HepG2 (cell line): ENCODE results near the gene C12orf43. TPM values are rescaled to one million over a fixed set of nuclear protein-coding genes. Genes with fewer than 3 reads are reported as not detected.

Source experiments
- BRCA1 ChIP-seq: sonication (generic); formaldehyde crosslinking; IDR thresholded peaks from 2 replicates; pipeline ENCODE4 v1.4.0; 2020; ENCODE audit warnings: missing genetic modification reagents
- GPN1 ChIP-seq: sonication (generic); formaldehyde crosslinking; IDR thresholded peaks from 2 replicates; pipeline ENCODE4 v1.5.1; 2020; ENCODE audit warnings: missing genetic modification reagents, borderline replicate concordance
- MAF1 ChIP-seq: sonication (generic); formaldehyde crosslinking; IDR thresholded peaks from 2 replicates; pipeline ENCODE4 v1.5.0; 2020; ENCODE audit warnings: missing genetic modification reagents, borderline replicate concordance
- MBNL3 ChIP-seq: fragments of 250-450 bp; sonication (Bioruptor Pico); conservative IDR thresholded peaks from 2 replicates; pipeline ENCODE4 v1.8.0; 2022; ENCODE audit warnings: mild to moderate bottlenecking, inconsistent platforms
- NR3C1 ChIP-seq: sonication (generic); formaldehyde crosslinking; IDR thresholded peaks from 2 replicates; pipeline ENCODE4 v1.4.0; 2020; ENCODE audit warnings: missing genetic modification reagents
- NRL ChIP-seq: sonication (generic); formaldehyde crosslinking; IDR thresholded peaks from 2 replicates; pipeline ENCODE4 v1.5.0; 2020; ENCODE audit warnings: missing genetic modification reagents, mild to moderate bottlenecking, moderate library complexity, borderline replicate concordance
- POGZ ChIP-seq: sonication (generic); formaldehyde crosslinking; IDR thresholded peaks from 2 replicates; pipeline ENCODE4 v1.4.0; 2020; ENCODE audit warnings: mild to moderate bottlenecking, missing genetic modification reagents
- SRSF1 ChIP-seq: fragments of 200-400 bp; formaldehyde crosslinking; optimal IDR thresholded peaks from 2 replicates; pipeline ENCODE3; 2017; ENCODE audit warnings: mild to moderate bottlenecking, low read depth, low read length, moderate library complexity
- ZNF101 ChIP-seq: sonication (generic); formaldehyde crosslinking; IDR thresholded peaks from 2 replicates; pipeline ENCODE4 v1.4.0; 2020; ENCODE audit warnings: mild to moderate bottlenecking, low read depth, missing genetic modification reagents, borderline replicate concordance
- ZNF546 ChIP-seq: sonication (generic); formaldehyde crosslinking; conservative IDR thresholded peaks from 2 replicates; pipeline ENCODE4 v1.8.1; 2023; ENCODE audit warnings: mild to moderate bottlenecking, missing genetic modification reagents
- ZNF572 ChIP-seq: sonication (generic); formaldehyde crosslinking; IDR thresholded peaks from 2 replicates; pipeline ENCODE4 v1.5.1; 2020; ENCODE audit warnings: mild to moderate bottlenecking, missing genetic modification reagents
- ZNF616 ChIP-seq: sonication (generic); formaldehyde crosslinking; IDR thresholded peaks from 2 replicates; pipeline ENCODE4 v1.5.0; 2020; ENCODE audit warnings: low read depth, mild to moderate bottlenecking, missing genetic modification reagents
- ZNF713 ChIP-seq: sonication (generic); formaldehyde crosslinking; IDR thresholded peaks from 2 replicates; pipeline ENCODE4 v1.4.0; 2020; ENCODE audit warnings: mild to moderate bottlenecking, missing genetic modification reagents
- ZNF781 ChIP-seq: sonication (generic); formaldehyde crosslinking; IDR thresholded peaks from 2 replicates; pipeline ENCODE4 v1.5.1; 2020; ENCODE audit warnings: borderline replicate concordance, mild to moderate bottlenecking, missing genetic modification reagents; ENCODE audit errors: not compliant biosample characterization
- ZNF816 ChIP-seq: sonication (generic); formaldehyde crosslinking; IDR thresholded peaks from 2 replicates; pipeline ENCODE4 v1.8.0; 2022; ENCODE audit warnings: missing genetic modification reagents, mild to moderate bottlenecking, borderline replicate concordance
- polyA plus RNA-seq, 8 experiments: library from polyadenylated mRNA; depleted of rRNA in 3 of 8; stranded (reverse) in 7 of 8; unstranded in 1 of 8; fragments of >200 nt; fragmentation: Illumina TruSeq in 4 of 8; extraction: Trizol in 4 of 8; gene quantifications; 2 replicates each; pipeline versions ENCODE4 v1.2.1 to v1.2.3, GENCODE V29; 2011 to 2016; ENCODE audit warnings: low read depth in 4 of 8, missing spikeins in 1 of 8, mixed read lengths in 1 of 8; ENCODE audit not compliant: insufficient read depth in 1 of 8
- total RNA-seq, 5 experiments: library from RNA; depleted of rRNA; stranded (reverse); fragments of >200 nt; fragmentation: Illumina TruSeq; extraction: Trizol; gene quantifications; 2 replicates each; pipeline ENCODE4 v1.2.3, GENCODE V29; 2016; ENCODE audit warnings: low read depth in 1 of 5
- TF ChIP-seq, protein P1 (sequence below): sonication (generic); formaldehyde crosslinking; IDR thresholded peaks from 2 replicates; pipeline ENCODE4 v1.4.0; 2020; ENCODE audit warnings: missing genetic modification reagents
- TF ChIP-seq, protein P2 (sequence below): sonication (generic); formaldehyde crosslinking; IDR thresholded peaks from 2 replicates; pipeline ENCODE4 v1.8.0; 2022; ENCODE audit warnings: missing genetic modification reagents, mild to moderate bottlenecking, borderline replicate concordance
- TF ChIP-seq, protein P3 (sequence below): IDR thresholded peaks from 2 replicates; pipeline ENCODE4 v1.6.1; 2018; ENCODE audit warnings: missing genetic modification reagents, mild to moderate bottlenecking, missing compliant biosample characterization
- TF ChIP-seq, protein P4 (sequence below): sonication (generic); formaldehyde crosslinking; IDR thresholded peaks from 2 replicates; pipeline ENCODE4 v1.4.0; 2020; ENCODE audit warnings: missing genetic modification reagents
- TF ChIP-seq, protein P5 (sequence below): sonication (generic); formaldehyde crosslinking; conservative IDR thresholded peaks from 2 replicates; pipeline ENCODE4 v1.4.0; 2020; ENCODE audit warnings: missing genetic modification reagents

The C12orf43 gene
- total and polyA plus RNA-seq, 2 of the 13 experiments (the other 11 are each of a cell fraction or from before 2014, with no cell fraction given) = 7.9 to 11.1 TPM

DNA sequence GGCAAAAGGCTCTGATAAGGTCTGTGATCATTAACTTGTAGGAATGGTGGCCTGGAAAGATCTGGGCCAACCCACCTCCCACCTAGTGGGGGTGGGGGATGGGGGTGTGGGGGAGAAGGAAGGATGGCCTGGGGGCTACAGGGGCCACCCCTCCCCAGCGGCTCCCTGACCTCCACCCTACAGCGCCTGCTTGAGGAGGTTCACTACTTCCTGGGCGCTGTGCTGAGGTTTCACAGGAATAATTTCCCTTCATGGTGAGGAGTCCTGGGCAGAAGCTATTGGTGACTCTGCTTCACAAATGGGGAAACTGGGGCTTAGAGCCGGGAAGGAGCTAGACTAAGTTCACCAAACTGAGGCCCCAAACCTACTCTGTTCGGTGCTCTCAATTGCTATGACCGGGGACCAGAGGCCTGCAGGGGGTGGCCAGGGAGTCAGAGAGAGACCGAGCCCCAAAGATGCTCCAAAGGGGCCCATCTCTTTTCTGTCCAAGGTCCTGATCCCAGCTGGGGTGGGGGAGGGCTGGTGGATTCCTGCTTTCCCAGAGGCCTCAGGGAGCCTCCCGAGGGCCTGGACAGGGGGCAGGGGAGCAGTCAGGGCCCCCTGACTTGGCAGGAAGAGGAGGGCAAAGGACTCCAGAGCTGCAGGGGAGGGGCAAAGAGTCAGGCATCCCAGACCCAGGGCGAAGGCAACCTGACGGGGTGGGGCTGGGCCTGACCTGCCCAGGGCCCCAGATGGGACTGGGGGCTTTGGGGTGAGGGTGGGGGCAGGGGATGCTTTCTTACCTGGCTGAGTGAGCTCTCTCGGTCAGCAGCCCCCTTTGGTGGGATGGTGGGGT lies 36.2 kb downstream of the C12orf43 start (continued):
- TF ChIP-seq ZNF616 (CRISPR knock-in tag) (0 out of 2 replicates have a peak, but pooled peaks have one; percentile 51), MAF1 (CRISPR knock-in tag) (no peak), ZNF101 (CRISPR knock-in tag) (0 out of 2 replicates have a peak, but pooled peaks have one; percentile 78), NRL (CRISPR knock-in tag) (no peak), NR3C1 (CRISPR knock-in tag) (no peak), ZNF546 (peak; percentile 61), BRCA1 (CRISPR knock-in tag) (0 out of 2 replicates have a peak, but pooled peaks have one; percentile 44), MBNL3 (no peak), POGZ (CRISPR knock-in tag) (peak; percentile 32; the same call in 1 of the 2 replicates), ZNF713 (CRISPR knock-in tag) (0 out of 2 replicates have a peak, but pooled peaks have one; percentile 68), GPN1 (CRISPR knock-in tag) (no peak), ZNF572 (CRISPR knock-in tag) (0 out of 2 replicates have a peak, but pooled peaks have one; percentile 63), ZNF781 (CRISPR knock-in tag) (no peak), SRSF1 (peak; percentile 68), ZNF816 (CRISPR knock-in tag) (peak; percentile 80; the same call in 1 of the 2 replicates)
- TF ChIP-seq, protein P1, sequence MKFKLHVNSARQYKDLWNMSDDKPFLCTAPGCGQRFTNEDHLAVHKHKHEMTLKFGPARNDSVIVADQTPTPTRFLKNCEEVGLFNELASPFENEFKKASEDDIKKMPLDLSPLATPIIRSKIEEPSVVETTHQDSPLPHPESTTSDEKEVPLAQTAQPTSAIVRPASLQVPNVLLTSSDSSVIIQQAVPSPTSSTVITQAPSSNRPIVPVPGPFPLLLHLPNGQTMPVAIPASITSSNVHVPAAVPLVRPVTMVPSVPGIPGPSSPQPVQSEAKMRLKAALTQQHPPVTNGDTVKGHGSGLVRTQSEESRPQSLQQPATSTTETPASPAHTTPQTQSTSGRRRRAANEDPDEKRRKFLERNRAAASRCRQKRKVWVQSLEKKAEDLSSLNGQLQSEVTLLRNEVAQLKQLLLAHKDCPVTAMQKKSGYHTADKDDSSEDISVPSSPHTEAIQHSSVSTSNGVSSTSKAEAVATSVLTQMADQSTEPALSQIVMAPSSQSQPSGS (CRISPR knock-in tag) = 0 out of 2 replicates have a peak, but pooled peaks have one; percentile 34
- TF ChIP-seq, protein P2, sequence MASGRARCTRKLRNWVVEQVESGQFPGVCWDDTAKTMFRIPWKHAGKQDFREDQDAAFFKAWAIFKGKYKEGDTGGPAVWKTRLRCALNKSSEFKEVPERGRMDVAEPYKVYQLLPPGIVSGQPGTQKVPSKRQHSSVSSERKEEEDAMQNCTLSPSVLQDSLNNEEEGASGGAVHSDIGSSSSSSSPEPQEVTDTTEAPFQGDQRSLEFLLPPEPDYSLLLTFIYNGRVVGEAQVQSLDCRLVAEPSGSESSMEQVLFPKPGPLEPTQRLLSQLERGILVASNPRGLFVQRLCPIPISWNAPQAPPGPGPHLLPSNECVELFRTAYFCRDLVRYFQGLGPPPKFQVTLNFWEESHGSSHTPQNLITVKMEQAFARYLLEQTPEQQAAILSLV (CRISPR knock-in tag) = peak; percentile 84
- TF ChIP-seq, protein P3, sequence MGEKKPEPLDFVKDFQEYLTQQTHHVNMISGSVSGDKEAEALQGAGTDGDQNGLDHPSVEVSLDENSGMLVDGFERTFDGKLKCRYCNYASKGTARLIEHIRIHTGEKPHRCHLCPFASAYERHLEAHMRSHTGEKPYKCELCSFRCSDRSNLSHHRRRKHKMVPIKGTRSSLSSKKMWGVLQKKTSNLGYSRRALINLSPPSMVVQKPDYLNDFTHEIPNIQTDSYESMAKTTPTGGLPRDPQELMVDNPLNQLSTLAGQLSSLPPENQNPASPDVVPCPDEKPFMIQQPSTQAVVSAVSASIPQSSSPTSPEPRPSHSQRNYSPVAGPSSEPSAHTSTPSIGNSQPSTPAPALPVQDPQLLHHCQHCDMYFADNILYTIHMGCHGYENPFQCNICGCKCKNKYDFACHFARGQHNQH (CRISPR knock-in tag) = peak; percentile 20; the same call in 1 of the 2 replicates
- TF ChIP-seq, protein P4, sequence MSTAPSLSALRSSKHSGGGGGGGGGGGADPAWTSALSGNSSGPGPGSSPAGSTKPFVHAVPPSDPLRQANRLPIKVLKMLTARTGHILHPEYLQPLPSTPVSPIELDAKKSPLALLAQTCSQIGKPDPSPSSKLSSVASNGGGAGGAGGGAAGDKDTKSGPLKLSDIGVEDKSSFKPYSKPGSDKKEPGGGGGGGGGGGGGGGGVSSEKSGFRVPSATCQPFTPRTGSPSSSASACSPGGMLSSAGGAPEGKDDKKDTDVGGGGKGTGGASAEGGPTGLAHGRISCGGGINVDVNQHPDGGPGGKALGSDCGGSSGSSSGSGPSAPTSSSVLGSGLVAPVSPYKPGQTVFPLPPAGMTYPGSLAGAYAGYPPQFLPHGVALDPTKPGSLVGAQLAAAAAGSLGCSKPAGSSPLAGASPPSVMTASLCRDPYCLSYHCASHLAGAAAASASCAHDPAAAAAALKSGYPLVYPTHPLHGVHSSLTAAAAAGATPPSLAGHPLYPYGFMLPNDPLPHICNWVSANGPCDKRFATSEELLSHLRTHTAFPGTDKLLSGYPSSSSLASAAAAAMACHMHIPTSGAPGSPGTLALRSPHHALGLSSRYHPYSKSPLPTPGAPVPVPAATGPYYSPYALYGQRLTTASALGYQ = peak; percentile 65
- TF ChIP-seq, protein P5, sequence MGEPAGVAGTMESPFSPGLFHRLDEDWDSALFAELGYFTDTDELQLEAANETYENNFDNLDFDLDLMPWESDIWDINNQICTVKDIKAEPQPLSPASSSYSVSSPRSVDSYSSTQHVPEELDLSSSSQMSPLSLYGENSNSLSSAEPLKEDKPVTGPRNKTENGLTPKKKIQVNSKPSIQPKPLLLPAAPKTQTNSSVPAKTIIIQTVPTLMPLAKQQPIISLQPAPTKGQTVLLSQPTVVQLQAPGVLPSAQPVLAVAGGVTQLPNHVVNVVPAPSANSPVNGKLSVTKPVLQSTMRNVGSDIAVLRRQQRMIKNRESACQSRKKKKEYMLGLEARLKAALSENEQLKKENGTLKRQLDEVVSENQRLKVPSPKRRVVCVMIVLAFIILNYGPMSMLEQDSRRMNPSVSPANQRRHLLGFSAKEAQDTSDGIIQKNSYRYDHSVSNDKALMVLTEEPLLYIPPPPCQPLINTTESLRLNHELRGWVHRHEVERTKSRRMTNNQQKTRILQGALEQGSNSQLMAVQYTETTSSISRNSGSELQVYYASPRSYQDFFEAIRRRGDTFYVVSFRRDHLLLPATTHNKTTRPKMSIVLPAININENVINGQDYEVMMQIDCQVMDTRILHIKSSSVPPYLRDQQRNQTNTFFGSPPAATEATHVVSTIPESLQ = no peak
